ENCODE measurements around the gene GALNT2. TPM values are rescaled to one million over a fixed set of nuclear protein-coding genes. Genes with fewer than 3 reads are reported as not detected.

The GALNT2 gene
- total and polyA plus RNA-seq, 9 of the 15 experiments (the other 6 are each of a cell fraction or from before 2014, with no cell fraction given): 1.6 to 106 (median 51.9) TPM

DNA sequence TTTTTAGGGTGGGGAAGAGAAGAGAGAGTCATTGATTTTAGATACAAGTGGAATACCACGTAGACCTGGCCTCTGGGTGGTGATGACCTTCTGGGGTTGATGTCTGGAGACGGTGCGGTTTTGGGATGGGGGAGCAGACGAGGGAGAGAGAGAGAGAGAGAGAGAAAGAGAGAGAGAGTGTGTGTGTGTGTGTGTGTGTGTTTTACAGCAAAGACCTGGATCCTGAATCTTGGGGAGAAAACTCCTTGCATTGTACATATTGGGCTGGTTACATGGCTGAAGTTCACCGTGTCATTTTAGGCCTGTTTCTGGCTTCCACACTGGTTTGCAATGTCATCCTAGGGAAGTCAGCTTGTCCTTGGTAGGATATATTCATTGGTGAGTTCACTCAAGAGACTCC lies 89.0 kb downstream of the GALNT2 start (continued):
- TF ChIP-seq, protein P1, sequence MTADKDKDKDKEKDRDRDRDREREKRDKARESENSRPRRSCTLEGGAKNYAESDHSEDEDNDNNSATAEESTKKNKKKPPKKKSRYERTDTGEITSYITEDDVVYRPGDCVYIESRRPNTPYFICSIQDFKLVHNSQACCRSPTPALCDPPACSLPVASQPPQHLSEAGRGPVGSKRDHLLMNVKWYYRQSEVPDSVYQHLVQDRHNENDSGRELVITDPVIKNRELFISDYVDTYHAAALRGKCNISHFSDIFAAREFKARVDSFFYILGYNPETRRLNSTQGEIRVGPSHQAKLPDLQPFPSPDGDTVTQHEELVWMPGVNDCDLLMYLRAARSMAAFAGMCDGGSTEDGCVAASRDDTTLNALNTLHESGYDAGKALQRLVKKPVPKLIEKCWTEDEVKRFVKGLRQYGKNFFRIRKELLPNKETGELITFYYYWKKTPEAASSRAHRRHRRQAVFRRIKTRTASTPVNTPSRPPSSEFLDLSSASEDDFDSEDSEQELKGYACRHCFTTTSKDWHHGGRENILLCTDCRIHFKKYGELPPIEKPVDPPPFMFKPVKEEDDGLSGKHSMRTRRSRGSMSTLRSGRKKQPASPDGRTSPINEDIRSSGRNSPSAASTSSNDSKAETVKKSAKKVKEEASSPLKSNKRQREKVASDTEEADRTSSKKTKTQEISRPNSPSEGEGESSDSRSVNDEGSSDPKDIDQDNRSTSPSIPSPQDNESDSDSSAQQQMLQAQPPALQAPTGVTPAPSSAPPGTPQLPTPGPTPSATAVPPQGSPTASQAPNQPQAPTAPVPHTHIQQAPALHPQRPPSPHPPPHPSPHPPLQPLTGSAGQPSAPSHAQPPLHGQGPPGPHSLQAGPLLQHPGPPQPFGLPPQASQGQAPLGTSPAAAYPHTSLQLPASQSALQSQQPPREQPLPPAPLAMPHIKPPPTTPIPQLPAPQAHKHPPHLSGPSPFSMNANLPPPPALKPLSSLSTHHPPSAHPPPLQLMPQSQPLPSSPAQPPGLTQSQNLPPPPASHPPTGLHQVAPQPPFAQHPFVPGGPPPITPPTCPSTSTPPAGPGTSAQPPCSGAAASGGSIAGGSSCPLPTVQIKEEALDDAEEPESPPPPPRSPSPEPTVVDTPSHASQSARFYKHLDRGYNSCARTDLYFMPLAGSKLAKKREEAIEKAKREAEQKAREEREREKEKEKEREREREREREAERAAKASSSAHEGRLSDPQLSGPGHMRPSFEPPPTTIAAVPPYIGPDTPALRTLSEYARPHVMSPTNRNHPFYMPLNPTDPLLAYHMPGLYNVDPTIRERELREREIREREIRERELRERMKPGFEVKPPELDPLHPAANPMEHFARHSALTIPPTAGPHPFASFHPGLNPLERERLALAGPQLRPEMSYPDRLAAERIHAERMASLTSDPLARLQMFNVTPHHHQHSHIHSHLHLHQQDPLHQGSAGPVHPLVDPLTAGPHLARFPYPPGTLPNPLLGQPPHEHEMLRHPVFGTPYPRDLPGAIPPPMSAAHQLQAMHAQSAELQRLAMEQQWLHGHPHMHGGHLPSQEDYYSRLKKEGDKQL (CRISPR knock-in tag; IDR thresholded peaks at IDR 0.05; ENCODE audit: borderline replicate concordance): no peak
- TF ChIP-seq TRIM24 (IDR thresholded peaks at IDR 0.05): peak in 1 of 2 experiments; percentile 24; a peak in 1 of 4 replicates
- TF ChIP-seq GTF2E2 (tag; IDR thresholded peaks at IDR 0.05): no peak
- TF ChIP-seq NFATC3 (IDR thresholded peaks at IDR 0.05): no peak
- TF ChIP-seq TCF7 (IDR thresholded peaks at IDR 0.05; ENCODE audit: borderline replicate concordance): no peak
- TF ChIP-seq, protein P2, sequence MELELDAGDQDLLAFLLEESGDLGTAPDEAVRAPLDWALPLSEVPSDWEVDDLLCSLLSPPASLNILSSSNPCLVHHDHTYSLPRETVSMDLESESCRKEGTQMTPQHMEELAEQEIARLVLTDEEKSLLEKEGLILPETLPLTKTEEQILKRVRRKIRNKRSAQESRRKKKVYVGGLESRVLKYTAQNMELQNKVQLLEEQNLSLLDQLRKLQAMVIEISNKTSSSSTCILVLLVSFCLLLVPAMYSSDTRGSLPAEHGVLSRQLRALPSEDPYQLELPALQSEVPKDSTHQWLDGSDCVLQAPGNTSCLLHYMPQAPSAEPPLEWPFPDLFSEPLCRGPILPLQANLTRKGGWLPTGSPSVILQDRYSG (tag; conservative IDR thresholded peaks at IDR 0.05; ENCODE audit: low read depth): no peak
- TF ChIP-seq, protein P3, sequence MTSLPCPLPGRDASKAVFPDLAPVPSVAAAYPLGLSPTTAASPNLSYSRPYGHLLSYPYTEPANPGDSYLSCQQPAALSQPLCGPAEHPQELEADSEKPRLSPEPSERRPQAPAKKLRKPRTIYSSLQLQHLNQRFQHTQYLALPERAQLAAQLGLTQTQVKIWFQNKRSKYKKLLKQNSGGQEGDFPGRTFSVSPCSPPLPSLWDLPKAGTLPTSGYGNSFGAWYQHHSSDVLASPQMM (CRISPR knock-in tag; IDR thresholded peaks at IDR 0.05): no peak
- no peak for TF ChIP-seq RAD51 (IDR thresholded peaks at IDR 0.05; ENCODE audit: borderline replicate concordance, low read depth)
- peak in 1 of 2 experiments; percentile 15; a peak in 1 of 4 replicates for TF ChIP-seq RAD21 (CRISPR knock-in tag; conservative IDR thresholded peaks at IDR 0.05 in 1 of 2, IDR thresholded peaks at IDR 0.05 in 1 of 2)
- TF ChIP-seq ZNF3 (CRISPR knock-in tag; IDR thresholded peaks at IDR 0.05): no peak
- TF ChIP-seq, protein P4, sequence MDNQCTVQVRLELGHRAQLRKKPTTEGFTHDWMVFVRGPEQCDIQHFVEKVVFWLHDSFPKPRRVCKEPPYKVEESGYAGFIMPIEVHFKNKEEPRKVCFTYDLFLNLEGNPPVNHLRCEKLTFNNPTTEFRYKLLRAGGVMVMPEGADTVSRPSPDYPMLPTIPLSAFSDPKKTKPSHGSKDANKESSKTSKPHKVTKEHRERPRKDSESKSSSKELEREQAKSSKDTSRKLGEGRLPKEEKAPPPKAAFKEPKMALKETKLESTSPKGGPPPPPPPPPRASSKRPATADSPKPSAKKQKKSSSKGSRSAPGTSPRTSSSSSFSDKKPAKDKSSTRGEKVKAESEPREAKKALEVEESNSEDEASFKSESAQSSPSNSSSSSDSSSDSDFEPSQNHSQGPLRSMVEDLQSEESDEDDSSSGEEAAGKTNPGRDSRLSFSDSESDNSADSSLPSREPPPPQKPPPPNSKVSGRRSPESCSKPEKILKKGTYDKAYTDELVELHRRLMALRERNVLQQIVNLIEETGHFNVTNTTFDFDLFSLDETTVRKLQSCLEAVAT (IDR thresholded peaks at IDR 0.05): peak in 1 of 2 experiments; percentile 88; a peak in 2 of 4 replicates
- TF ChIP-seq, protein P5, sequence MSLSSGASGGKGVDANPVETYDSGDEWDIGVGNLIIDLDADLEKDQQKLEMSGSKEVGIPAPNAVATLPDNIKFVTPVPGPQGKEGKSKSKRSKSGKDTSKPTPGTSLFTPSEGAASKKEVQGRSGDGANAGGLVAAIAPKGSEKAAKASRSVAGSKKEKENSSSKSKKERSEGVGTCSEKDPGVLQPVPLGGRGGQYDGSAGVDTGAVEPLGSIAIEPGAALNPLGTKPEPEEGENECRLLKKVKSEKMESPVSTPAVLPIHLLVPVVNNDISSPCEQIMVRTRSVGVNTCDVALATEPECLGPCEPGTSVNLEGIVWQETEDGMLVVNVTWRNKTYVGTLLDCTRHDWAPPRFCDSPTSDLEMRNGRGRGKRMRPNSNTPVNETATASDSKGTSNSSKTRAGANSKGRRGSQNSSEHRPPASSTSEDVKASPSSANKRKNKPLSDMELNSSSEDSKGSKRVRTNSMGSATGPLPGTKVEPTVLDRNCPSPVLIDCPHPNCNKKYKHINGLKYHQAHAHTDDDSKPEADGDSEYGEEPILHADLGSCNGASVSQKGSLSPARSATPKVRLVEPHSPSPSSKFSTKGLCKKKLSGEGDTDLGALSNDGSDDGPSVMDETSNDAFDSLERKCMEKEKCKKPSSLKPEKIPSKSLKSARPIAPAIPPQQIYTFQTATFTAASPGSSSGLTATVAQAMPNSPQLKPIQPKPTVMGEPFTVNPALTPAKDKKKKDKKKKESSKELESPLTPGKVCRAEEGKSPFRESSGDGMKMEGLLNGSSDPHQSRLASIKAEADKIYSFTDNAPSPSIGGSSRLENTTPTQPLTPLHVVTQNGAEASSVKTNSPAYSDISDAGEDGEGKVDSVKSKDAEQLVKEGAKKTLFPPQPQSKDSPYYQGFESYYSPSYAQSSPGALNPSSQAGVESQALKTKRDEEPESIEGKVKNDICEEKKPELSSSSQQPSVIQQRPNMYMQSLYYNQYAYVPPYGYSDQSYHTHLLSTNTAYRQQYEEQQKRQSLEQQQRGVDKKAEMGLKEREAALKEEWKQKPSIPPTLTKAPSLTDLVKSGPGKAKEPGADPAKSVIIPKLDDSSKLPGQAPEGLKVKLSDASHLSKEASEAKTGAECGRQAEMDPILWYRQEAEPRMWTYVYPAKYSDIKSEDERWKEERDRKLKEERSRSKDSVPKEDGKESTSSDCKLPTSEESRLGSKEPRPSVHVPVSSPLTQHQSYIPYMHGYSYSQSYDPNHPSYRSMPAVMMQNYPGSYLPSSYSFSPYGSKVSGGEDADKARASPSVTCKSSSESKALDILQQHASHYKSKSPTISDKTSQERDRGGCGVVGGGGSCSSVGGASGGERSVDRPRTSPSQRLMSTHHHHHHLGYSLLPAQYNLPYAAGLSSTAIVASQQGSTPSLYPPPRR (CRISPR knock-in tag; IDR thresholded peaks at IDR 0.05; ENCODE audit: borderline replicate concordance): no peak
- TF ChIP-seq ZNF766 (CRISPR knock-in tag; conservative IDR thresholded peaks at IDR 0.05): no peak

All from K562 (cell line).